ENCODE measurements around the gene MSI1. TPM values are rescaled to one million over a fixed set of nuclear protein-coding genes. Genes with fewer than 3 reads are reported as not detected.

Gene MSI1
- total and polyA plus RNA-seq, 2 of the 13 experiments (the other 11 are each of a cell fraction or from before 2014, with no cell fraction given): 0.09 to 0.46 TPM

DNA sequence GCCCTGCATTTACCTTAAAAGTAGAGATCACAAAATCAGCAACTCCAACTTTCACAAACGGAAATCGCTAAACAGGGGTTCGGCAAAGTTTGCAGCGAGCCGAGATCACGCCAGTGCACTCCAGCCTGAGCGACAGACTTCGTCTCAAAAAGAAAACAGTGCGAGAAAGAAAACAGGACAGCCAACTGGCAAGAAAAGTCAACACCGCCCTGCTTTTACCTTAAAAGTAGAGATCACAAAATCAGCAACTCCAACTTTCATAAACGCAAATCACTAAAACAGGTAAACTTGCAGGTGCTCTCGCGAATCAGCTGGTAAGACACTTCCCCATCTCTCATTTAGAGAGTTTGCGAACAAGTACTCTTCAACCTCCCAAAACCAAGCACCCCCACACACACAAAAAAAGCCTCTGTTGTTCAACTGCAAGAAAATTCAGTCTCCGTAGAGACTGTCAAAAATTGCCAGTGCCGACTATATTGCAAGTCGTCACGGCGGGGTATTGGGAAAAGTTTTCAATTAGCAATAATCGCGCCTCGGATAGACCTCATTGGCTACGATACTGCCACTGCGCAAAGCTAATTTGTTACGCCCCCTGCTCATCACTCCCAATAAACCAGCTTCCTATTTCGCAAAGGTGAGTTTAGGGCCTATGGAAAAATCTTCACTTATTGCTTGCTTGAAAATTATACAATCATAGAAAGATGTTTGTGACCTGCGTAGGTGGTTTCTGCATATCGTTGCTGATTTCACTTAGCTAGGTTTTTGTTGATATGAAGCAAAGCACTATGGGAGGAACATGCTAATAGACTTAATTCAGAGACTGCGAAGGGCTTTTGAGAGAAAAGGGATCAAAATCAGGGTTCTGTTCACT, 76.1 kb downstream of the MSI1 start, which contains the start of gene RNU4-1 (continued):
- TF ChIP-seq KDM4B (CRISPR knock-in tag; IDR thresholded peaks at IDR 0.05) (no peak; the same call in 1 of the 2 replicates), LCORL (IDR thresholded peaks at IDR 0.05) (0 out of 2 replicates have a peak, but pooled peaks have one; percentile 47), LCORL (CRISPR knock-in tag; IDR thresholded peaks at IDR 0.05) (peak; percentile 47; the same call in 1 of the 2 replicates), ATM (IDR thresholded peaks at IDR 0.05; ENCODE audit: borderline replicate concordance) (no peak), ZBTB7B (CRISPR knock-in tag; IDR thresholded peaks at IDR 0.05) (no peak), MED8 (CRISPR knock-in tag; IDR thresholded peaks at IDR 0.05; ENCODE audit: insufficient replicate concordance) (peak; percentile 99), ZNF615 (CRISPR knock-in tag; IDR thresholded peaks at IDR 0.05; ENCODE audit: borderline replicate concordance) (no peak), NFYC (CRISPR knock-in tag; IDR thresholded peaks at IDR 0.05) (peak; percentile 52; the same call in 1 of the 2 replicates), MEIS2 (CRISPR knock-in tag; IDR thresholded peaks at IDR 0.05) (peak; percentile 74; the same call in 1 of the 2 replicates), ZNF431 (CRISPR knock-in tag; IDR thresholded peaks at IDR 0.05; ENCODE audit: borderline replicate concordance, low read depth) (no peak; the same call in 1 of the 2 replicates), ZFAT (CRISPR knock-in tag; conservative IDR thresholded peaks at IDR 0.05) (peak; percentile 96), XBP1 (CRISPR knock-in tag; IDR thresholded peaks at IDR 0.05) (no peak), HNRNPUL1 (IDR thresholded peaks at IDR 0.05; ENCODE audit: low read depth, low read length) (no peak), STAT5B (CRISPR knock-in tag; IDR thresholded peaks at IDR 0.05) (no peak), ZNF367 (CRISPR knock-in tag; IDR thresholded peaks at IDR 0.05; ENCODE audit: borderline replicate concordance) (0 out of 2 replicates have a peak, but pooled peaks have one; percentile 51), TEAD3 (CRISPR knock-in tag; optimal IDR thresholded peaks at IDR 0.05; ENCODE audit: borderline replicate concordance) (no peak), ARNT (IDR thresholded peaks at IDR 0.05) (no peak), ZNF33A (CRISPR knock-in tag; IDR thresholded peaks at IDR 0.05; ENCODE audit: borderline replicate concordance) (peak; percentile 82; the same call in 1 of the 2 replicates), FOXP1 (IDR thresholded peaks at IDR 0.05) (no peak), FOXP1 (CRISPR knock-in tag; IDR thresholded peaks at IDR 0.05) (peak; percentile 10; the same call in 1 of the 2 replicates), ZNF232 (CRISPR knock-in tag; IDR thresholded peaks at IDR 0.05; ENCODE audit: borderline replicate concordance) (peak; percentile 95), ZBTB38 (CRISPR knock-in tag; IDR thresholded peaks at IDR 0.05) (no peak), KDM1A (CRISPR knock-in tag; IDR thresholded peaks at IDR 0.05) (no peak), THYN1 (CRISPR knock-in tag; IDR thresholded peaks at IDR 0.05; ENCODE audit: borderline replicate concordance, low read depth) (no peak), SP2 (CRISPR knock-in tag; IDR thresholded peaks at IDR 0.05) (no peak), ATF7-NPFF (CRISPR knock-in tag; IDR thresholded peaks at IDR 0.05; ENCODE audit: low read depth) (peak; percentile 36; the same call in 1 of the 2 replicates)
- TF ChIP-seq, protein P1, sequence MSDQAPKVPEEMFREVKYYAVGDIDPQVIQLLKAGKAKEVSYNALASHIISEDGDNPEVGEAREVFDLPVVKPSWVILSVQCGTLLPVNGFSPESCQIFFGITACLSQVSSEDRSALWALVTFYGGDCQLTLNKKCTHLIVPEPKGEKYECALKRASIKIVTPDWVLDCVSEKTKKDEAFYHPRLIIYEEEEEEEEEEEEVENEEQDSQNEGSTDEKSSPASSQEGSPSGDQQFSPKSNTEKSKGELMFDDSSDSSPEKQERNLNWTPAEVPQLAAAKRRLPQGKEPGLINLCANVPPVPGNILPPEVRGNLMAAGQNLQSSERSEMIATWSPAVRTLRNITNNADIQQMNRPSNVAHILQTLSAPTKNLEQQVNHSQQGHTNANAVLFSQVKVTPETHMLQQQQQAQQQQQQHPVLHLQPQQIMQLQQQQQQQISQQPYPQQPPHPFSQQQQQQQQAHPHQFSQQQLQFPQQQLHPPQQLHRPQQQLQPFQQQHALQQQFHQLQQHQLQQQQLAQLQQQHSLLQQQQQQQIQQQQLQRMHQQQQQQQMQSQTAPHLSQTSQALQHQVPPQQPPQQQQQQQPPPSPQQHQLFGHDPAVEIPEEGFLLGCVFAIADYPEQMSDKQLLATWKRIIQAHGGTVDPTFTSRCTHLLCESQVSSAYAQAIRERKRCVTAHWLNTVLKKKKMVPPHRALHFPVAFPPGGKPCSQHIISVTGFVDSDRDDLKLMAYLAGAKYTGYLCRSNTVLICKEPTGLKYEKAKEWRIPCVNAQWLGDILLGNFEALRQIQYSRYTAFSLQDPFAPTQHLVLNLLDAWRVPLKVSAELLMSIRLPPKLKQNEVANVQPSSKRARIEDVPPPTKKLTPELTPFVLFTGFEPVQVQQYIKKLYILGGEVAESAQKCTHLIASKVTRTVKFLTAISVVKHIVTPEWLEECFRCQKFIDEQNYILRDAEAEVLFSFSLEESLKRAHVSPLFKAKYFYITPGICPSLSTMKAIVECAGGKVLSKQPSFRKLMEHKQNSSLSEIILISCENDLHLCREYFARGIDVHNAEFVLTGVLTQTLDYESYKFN (CRISPR knock-in tag; conservative IDR thresholded peaks at IDR 0.05): peak; percentile 42
- TF ChIP-seq, protein P2, sequence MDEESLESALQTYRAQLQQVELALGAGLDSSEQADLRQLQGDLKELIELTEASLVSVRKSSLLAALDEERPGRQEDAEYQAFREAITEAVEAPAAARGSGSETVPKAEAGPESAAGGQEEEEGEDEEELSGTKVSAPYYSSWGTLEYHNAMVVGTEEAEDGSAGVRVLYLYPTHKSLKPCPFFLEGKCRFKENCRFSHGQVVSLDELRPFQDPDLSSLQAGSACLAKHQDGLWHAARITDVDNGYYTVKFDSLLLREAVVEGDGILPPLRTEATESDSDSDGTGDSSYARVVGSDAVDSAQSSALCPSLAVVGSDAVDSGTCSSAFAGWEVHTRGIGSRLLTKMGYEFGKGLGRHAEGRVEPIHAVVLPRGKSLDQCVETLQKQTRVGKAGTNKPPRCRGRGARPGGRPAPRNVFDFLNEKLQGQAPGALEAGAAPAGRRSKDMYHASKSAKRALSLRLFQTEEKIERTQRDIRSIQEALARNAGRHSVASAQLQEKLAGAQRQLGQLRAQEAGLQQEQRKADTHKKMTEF (CRISPR knock-in tag; IDR thresholded peaks at IDR 0.05): peak; percentile 79
